Gastrocnemius medialis (tissue), 4 donors: ENCODE measurements around the gene STARD7. TPM values are rescaled to one million over a fixed set of nuclear protein-coding genes. Genes with fewer than 3 reads are reported as not detected.

ENCODE experiments used
- ATAC-seq, 2 donors: fragments of 150-250 bp; one replicate each; pipeline ENCODE4 v1.9.1; 2016
- DNase-seq, 2 donors: peaks; one replicate each; pipeline ENCODE4 v3.0.0-alpha.2; 2019
- H3K27ac ChIP-seq, 4 donors: fragments of 200-600 bp; sonication (generic); 1 replicate in 1 of 4; 2 replicates in 3 of 4; pipeline ENCODE4 v1.5.1; 2016 to 2018; ENCODE audit warnings: mild to moderate bottlenecking in 2 of 4, moderate library complexity in 1 of 4
- H3K27me3 ChIP-seq, 3 donors: fragments of 200-600 bp; sonication (generic) in 2 of 3; 1 replicate in 1 of 3; 2 replicates in 2 of 3; pipeline versions ENCODE4 v1.5.1 to v1.6.0; 2016 to 2019; ENCODE audit warnings: mild to moderate bottlenecking in 1 of 3, moderate library complexity in 1 of 3
- H3K36me3 ChIP-seq, 2 donors: fragments of 200-600 bp; sonication (generic) in 1 of 2; one replicate each; pipeline ENCODE4 v1.5.1; 2017 to 2018
- H3K4me1 ChIP-seq, 2 donors: fragments of 200-600 bp; sonication (generic) in 1 of 2; one replicate each; pipeline ENCODE4 v1.5.1; 2016 to 2017; ENCODE audit warnings: mild to moderate bottlenecking in 2 of 2
- H3K4me3 ChIP-seq, 4 donors: fragments of 200-600 bp; sonication (generic) in 3 of 4; 1 replicate in 1 of 4; 2 replicates in 3 of 4; pipeline ENCODE4 v1.5.1; 2016 to 2019; ENCODE audit warnings: mild to moderate bottlenecking in 2 of 4
- H3K9me3 ChIP-seq, 3 donors: fragments of 200-600 bp; sonication (generic) in 2 of 3; 1 replicate in 1 of 3; 2 replicates in 2 of 3; pipeline ENCODE4 v1.5.1; 2016 to 2019
- POLR2A ChIP-seq, 2 donors: fragments of 450-650 bp; IDR thresholded peaks; one replicate each; pipeline ENCODE4 v1.6.1; 2017; ENCODE audit warnings: antibody characterized with exemption in 2 of 2, mild to moderate bottlenecking in 2 of 2, moderate library complexity in 2 of 2
- in situ Hi-C, 4 donors: fragments of 200-750 bp; cut with MboI; loops; one replicate each; pipeline versions ENCODE4 v1.15.0 to v1.8.0; 2017; ENCODE audit warnings: low sequenced_read_pairs in 4 of 4
- intact Hi-C: fragments of 100-400 bp; cut with DNase I; formaldehyde crosslinking; loops from one replicate; pipeline ENCODE4 v1.15.1; 2023; ENCODE audit warnings: low total_unique reads
- total RNA-seq, 4 donors: library from RNA; depleted of rRNA; stranded (reverse); fragments of >200 nt; gene quantifications; one replicate each; pipeline versions ENCODE4 v1.1.0 to v1.2.3, GENCODE V29; 2016
- TF ChIP-seq, protein P1 (sequence below), 5 experiments: fragments of 450-650 bp in 3 of 5; fragments of 200-600 bp in 2 of 5; sonication (generic) in 2 of 5; IDR thresholded peaks in 4 of 5; conservative IDR thresholded peaks in 1 of 5; 1 replicate in 4 of 5; 2 replicates in 1 of 5; pipeline ENCODE4 v1.5.1; 2016 to 2019; ENCODE audit warnings: antibody characterized with exemption in 5 of 5, mild to moderate bottlenecking in 3 of 5, moderate library complexity in 3 of 5

STARD7 gene
- total RNA-seq, 4 donors from 2014 or later: 237 to 512 (median 313) TPM

DNA sequence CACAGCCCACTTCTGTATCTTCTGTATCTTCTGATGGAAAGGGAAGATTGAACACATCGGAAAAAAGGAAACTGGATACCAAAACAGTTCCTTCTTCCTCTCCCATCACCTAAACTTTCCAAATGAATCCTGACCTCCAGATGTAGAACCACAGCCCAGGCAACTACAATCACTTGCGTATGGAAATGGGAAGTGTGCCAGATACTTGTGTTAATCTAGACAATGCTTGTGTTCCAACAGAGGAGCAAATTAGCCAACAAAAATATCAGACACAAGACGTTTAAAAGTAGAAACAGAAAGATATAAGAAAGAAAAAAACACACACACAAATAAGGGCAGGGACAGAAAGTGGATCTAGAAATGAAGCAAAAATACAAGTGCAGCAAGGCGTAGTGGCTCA lies 32.0 kb downstream of the STARD7 start:
- TF ChIP-seq POLR2A (IDR thresholded peaks at IDR 0.05): no peak
- TF ChIP-seq, protein P1, sequence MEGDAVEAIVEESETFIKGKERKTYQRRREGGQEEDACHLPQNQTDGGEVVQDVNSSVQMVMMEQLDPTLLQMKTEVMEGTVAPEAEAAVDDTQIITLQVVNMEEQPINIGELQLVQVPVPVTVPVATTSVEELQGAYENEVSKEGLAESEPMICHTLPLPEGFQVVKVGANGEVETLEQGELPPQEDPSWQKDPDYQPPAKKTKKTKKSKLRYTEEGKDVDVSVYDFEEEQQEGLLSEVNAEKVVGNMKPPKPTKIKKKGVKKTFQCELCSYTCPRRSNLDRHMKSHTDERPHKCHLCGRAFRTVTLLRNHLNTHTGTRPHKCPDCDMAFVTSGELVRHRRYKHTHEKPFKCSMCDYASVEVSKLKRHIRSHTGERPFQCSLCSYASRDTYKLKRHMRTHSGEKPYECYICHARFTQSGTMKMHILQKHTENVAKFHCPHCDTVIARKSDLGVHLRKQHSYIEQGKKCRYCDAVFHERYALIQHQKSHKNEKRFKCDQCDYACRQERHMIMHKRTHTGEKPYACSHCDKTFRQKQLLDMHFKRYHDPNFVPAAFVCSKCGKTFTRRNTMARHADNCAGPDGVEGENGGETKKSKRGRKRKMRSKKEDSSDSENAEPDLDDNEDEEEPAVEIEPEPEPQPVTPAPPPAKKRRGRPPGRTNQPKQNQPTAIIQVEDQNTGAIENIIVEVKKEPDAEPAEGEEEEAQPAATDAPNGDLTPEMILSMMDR (IDR thresholded peaks at IDR 0.05 in 4 of 5, conservative IDR thresholded peaks at IDR 0.05 in 1 of 5): no peak
- intact Hi-C loops (loop anchor here (10.0 kb wide), 2 partner anchors 152 to 182 kb away; partner anchors contain the start of gene ANKRD36C), in situ Hi-C loops (loop anchor here in 1 of 4 donors (10.0 kb wide), 1 partner anchor 152 kb away; no protein-coding TSS in a partner anchor)
- ATAC-seq: no peak
- DNase-seq: no peak
- Histone ChIP-seq H3K36me3 (no peaks in the 10 kb centered on the region), H3K4me1 (peaks cover 0 to 12% of the 10 kb centered on the region in 2 donors), H3K9me3 (no peaks in the 10 kb centered on the region), H3K27me3 (no peaks in the 10 kb centered on the region), H3K4me3 (no peak overlapping the region), H3K27ac (no peak overlapping the region)

DNA sequence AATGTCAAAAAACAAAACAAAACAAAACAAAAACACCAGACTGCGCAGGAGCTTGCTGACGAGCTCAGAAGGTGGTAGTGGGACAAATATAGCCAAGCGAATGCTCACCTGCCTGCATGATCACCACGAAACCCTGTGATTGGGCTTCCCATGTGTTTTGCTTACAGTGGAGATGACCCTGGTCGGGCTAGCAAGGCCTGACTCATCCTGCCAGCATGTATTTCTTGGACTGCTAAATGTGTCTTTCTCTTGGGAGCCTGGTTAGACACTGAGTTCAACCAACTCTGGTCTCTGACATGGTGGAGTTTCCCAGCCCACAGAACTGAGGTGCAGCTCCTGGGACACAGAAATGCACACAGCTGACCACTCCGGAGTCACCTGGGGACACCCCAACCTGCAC lies 32.7 kb downstream of the STARD7 start:
- Histone ChIP-seq H3K36me3 (no peaks in the 10 kb centered on the region), H3K9me3 (no peaks in the 10 kb centered on the region), H3K4me1 (peaks cover 0 to 12% of the 10 kb centered on the region in 2 donors), H3K27ac (peak overlapping the region in 3 of 4 donors; percentile 12 to 25 (median 23)), H3K4me3 (no peak overlapping the region), H3K27me3 (no peaks in the 10 kb centered on the region)
- peak; percentile 30 to 57 for ATAC-seq
- in situ Hi-C loops (loop anchor here in 1 of 4 donors (10.0 kb wide), 1 partner anchor 151 kb away; no protein-coding TSS in a partner anchor), intact Hi-C loops (loop anchor here (2.0 to 10.0 kb wide), 3 partner anchors 31 to 181 kb away; partner anchors contain the start of genes ANKRD36C and DUSP2)
- peak in 1 of 2 donors; percentile 39 for DNase-seq
- no peak for TF ChIP-seq POLR2A (IDR thresholded peaks at IDR 0.05)
- TF ChIP-seq, protein P1 (IDR thresholded peaks at IDR 0.05 in 4 of 5, conservative IDR thresholded peaks at IDR 0.05 in 1 of 5): no peak

DNA sequence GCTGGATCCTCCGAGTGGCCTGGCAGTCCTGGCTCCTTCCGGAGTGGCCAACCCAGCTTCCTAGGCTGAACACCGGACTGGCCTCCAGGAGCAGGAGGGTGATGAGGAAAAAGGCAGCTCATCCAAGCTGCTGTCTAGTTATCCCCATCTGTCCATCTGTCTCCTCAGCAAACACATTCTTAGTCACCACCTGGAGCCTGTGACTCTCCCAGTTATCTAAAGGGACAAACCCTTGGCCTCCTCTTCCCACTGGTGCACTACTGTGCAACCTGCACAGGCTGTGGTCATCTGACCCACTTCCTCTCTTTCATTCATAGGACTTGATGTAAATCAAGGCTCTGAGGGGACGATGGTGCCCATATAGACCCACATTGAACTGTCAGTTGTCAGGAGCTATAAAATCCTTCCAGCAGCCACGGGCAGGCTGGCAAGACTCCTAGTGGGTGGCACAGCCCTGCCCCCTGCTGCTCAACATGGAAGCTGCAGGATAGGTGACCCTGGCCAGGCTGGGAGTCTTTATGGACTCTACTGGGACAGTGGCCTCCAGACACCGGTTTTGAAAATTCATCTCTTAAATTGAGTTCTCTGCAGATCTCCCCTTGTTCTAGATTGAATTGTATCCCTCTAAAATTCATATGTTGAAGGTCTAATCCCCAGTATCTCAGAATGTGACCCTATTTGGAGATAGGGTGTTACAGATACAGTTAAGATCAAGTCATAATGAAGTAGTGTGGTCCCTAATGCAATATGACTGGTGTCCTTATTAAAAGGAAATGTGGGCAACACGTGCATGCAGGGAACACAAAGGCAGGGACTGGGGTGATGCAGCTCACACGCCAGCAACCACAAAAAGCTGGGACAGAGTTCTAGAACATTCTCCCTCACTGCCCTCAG lies 34.1 kb downstream of the STARD7 start:
- Histone ChIP-seq H3K36me3 (no peaks in the 10 kb centered on the region), H3K9me3 (no peaks in the 10 kb centered on the region), H3K4me3 (no peak overlapping the region), H3K4me1 (peaks cover 0 to 12% of the 10 kb centered on the region in 2 donors), H3K27ac (peak overlapping the region in 2 of 4 donors; percentile 2 to 25), H3K27me3 (no peaks in the 10 kb centered on the region)
- ATAC-seq (peak; percentile 70 to 75), DNase-seq (peak; percentile 53 to 71)
- in situ Hi-C loops: loop anchor here in 1 of 4 donors (10.0 kb wide), 1 partner anchor 150 kb away; no protein-coding TSS in a partner anchor
- intact Hi-C loops: loop anchor here (2.0 to 10.0 kb wide), 3 partner anchors 30 to 180 kb away; partner anchors contain the start of genes ANKRD36C and DUSP2
- TF ChIP-seq POLR2A (IDR thresholded peaks at IDR 0.05): no peak
- TF ChIP-seq, protein P1 (IDR thresholded peaks at IDR 0.05 in 4 of 5, conservative IDR thresholded peaks at IDR 0.05 in 1 of 5): peak; percentile 70 to 92 (median 82)

DNA sequence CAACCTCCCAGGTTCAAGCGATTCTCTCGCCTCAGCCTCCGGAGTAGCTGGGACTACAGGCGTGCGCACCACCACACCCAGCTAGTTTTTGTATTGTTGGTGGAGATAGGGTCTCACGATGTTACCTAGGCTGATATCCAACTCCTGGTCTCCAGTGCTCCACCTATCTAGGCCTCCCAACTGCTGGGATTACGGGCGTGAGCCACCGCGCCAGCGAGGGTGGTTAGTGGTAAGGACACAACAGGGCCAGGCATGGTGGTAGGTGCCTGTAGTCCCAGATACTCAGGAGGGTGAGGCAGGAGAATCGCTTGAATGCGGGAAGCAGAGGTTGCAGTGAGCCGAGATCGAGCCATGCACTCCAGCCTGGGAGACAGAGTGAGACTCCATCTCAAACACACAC lies 36.8 kb downstream of the STARD7 start:
- peak in 1 of 2 donors; percentile 8 for DNase-seq
- Histone ChIP-seq H3K27ac (no peak overlapping the region), H3K27me3 (no peaks in the 10 kb centered on the region), H3K36me3 (no peaks in the 10 kb centered on the region), H3K4me3 (no peak overlapping the region), H3K4me1 (peaks cover 0 to 12% of the 10 kb centered on the region in 2 donors), H3K9me3 (no peaks in the 10 kb centered on the region)
- in situ Hi-C loops (loop anchor here in 1 of 4 donors (10.0 kb wide), 1 partner anchor 147 kb away; no protein-coding TSS in a partner anchor), intact Hi-C loops (loop anchor here (10.0 kb wide), 2 partner anchors 147 to 177 kb away; partner anchors contain the start of gene ANKRD36C)
- TF ChIP-seq, protein P1 (IDR thresholded peaks at IDR 0.05 in 4 of 5, conservative IDR thresholded peaks at IDR 0.05 in 1 of 5): no peak
- no peak for TF ChIP-seq POLR2A (IDR thresholded peaks at IDR 0.05)
- ATAC-seq: no peak
